Activated naive CD4-positive, alpha-beta T cell treated with anti-CD3 and anti-CD28 coated beads, Interleukin-2, amount 50 U/mL, for 72 hours (primary cell): ENCODE results near the gene LPCAT1. TPM values are rescaled to one million over a fixed set of nuclear protein-coding genes. Genes with fewer than 3 reads are reported as not detected.

ENCODE experiments used
- ATAC-seq, 2 donors: fragments of 150-1000 bp; cut with Tn5 transposase; 2 replicates each; pipeline ENCODE4 v1.10.0; 2021; ENCODE audit warnings: mild to moderate bottlenecking in 2 of 2, moderate library complexity in 2 of 2
- DNase-seq, 2 donors: peaks; one replicate each; pipeline ENCODE4 v3.0.0; 2021 to 2022; ENCODE audit warnings: low spot score in 2 of 2
- H3K27ac Mint-ChIP-seq, 2 donors: one replicate each; pipeline ENCODE4 v1.8.0; 2022; ENCODE audit warnings: mild to moderate bottlenecking in 2 of 2, mixed read lengths in 2 of 2
- H3K36me3 Mint-ChIP-seq, 2 donors: one replicate each; pipeline ENCODE4 v1.8.0; 2022; ENCODE audit warnings: mixed read lengths in 2 of 2
- H3K9me3 Mint-ChIP-seq, 2 donors: one replicate each; pipeline ENCODE4 v1.8.0; 2022; ENCODE audit warnings: mixed read lengths in 2 of 2
- total RNA-seq, 2 donors: library from RNA; stranded (reverse); gene quantifications; one replicate each; pipeline ENCODE4 v1.2.3, GENCODE V29; 2022

The LPCAT1 gene
- total RNA-seq, 2 donors from 2014 or later, result 29.2 to 37.6 TPM

GRCh38 chr5:1418921-1419280 is 104.9 kb downstream of the LPCAT1 start:
- ATAC-seq (no peak), DNase-seq (no peak)
- Mint-ChIP-seq H3K27ac (no peak overlapping the region), H3K9me3 (peaks cover 0 to 8% of the 10 kb centered on the region in 2 donors), H3K36me3 (no peaks in the 10 kb centered on the region)

GRCh38 chr5:1418238-1418920 is 105.4 kb downstream of the LPCAT1 start:
- no peaks in the 10 kb centered on the region for H3K36me3 Mint-ChIP-seq
- ATAC-seq, result no peak
- peaks cover 0 to 8% of the 10 kb centered on the region in 2 donors for H3K9me3 Mint-ChIP-seq
- no peak overlapping the region for H3K27ac Mint-ChIP-seq
- no peak for DNase-seq

- Mint-ChIP-seq H3K27ac (no peak overlapping the region), H3K9me3 (peaks cover 0 to 8% of the 10 kb centered on the region in 2 donors), H3K36me3 (no peaks in the 10 kb centered on the region)
- ATAC-seq, result no peak
- no peak for DNase-seq
These were observed 106.1 kb downstream of the LPCAT1 start for GRCh38 chr5:1417586-1418225.

GRCh38 chr5:1416856-1417469 is 106.8 kb downstream of the LPCAT1 start:
- DNase-seq (no peak), ATAC-seq (no peak)
- peaks cover 0 to 8% of the 10 kb centered on the region in 2 donors for H3K9me3 Mint-ChIP-seq
- H3K27ac Mint-ChIP-seq, result no peak overlapping the region
- H3K36me3 Mint-ChIP-seq, result no peaks in the 10 kb centered on the region

- ATAC-seq (no peak), DNase-seq (no peak)
- Mint-ChIP-seq H3K27ac (no peak overlapping the region), H3K9me3 (peaks cover 0 to 8% of the 10 kb centered on the region in 2 donors), H3K36me3 (no peaks in the 10 kb centered on the region)
These were observed 108.0 kb downstream of the LPCAT1 start for GRCh38 chr5:1415626-1416360.

GRCh38 chr5:1415059-1415425 is 108.7 kb downstream of the LPCAT1 start:
- Mint-ChIP-seq H3K27ac (no peak overlapping the region), H3K36me3 (no peaks in the 10 kb centered on the region), H3K9me3 (peaks cover 0 to 8% of the 10 kb centered on the region in 2 donors)
- DNase-seq (no peak), ATAC-seq (no peak)

GRCh38 chr5:1414311-1415058 is 109.3 kb downstream of the LPCAT1 start:
- DNase-seq (no peak), ATAC-seq (peak in 1 of 2 donors; percentile 14)
- H3K27ac Mint-ChIP-seq, result no peak overlapping the region
- no peaks in the 10 kb centered on the region for H3K36me3 Mint-ChIP-seq
- H3K9me3 Mint-ChIP-seq, result peaks cover 0 to 8% of the 10 kb centered on the region in 2 donors

- no peak overlapping the region for H3K27ac Mint-ChIP-seq
These were observed 110.0 kb downstream of the LPCAT1 start for GRCh38 chr5:1413611-1414241.

GRCh38 chr5:1413211-1413610 is 110.5 kb downstream of the LPCAT1 start:
- H3K36me3 Mint-ChIP-seq, result no peaks in the 10 kb centered on the region
- no peak overlapping the region for H3K27ac Mint-ChIP-seq

More at GRCh38 chr5:1413611-1414241, 110.0 kb downstream of the LPCAT1 start:
- no peaks in the 10 kb centered on the region for H3K36me3 Mint-ChIP-seq
- H3K9me3 Mint-ChIP-seq, result peaks cover 0 to 4% of the 10 kb centered on the region in 2 donors
- ATAC-seq, result no peak
- no peak for DNase-seq

GRCh38 chr5:1412621-1413020 is 111.1 kb downstream of the LPCAT1 start:
- no peak for DNase-seq
- no peak overlapping the region for H3K27ac Mint-ChIP-seq
- H3K36me3 Mint-ChIP-seq, result no peaks in the 10 kb centered on the region
- no peak for ATAC-seq
- H3K9me3 Mint-ChIP-seq, result no peaks in the 10 kb centered on the region

More at GRCh38 chr5:1413211-1413610, 110.5 kb downstream of the LPCAT1 start:
- peaks cover 0 to 2% of the 10 kb centered on the region in 2 donors for H3K9me3 Mint-ChIP-seq
- no peak for ATAC-seq
- no peak for DNase-seq

GRCh38 chr5:1412163-1412562 is 111.6 kb downstream of the LPCAT1 start:
- ATAC-seq (no peak), DNase-seq (no peak)
- Mint-ChIP-seq H3K27ac (no peak overlapping the region), H3K9me3 (no peaks in the 10 kb centered on the region), H3K36me3 (no peaks in the 10 kb centered on the region)

Other genes starting within 250 kb of the LPCAT1 start
- gene TERT, start 228.9 kb downstream of the LPCAT1 start, total RNA-seq, result 10 to 100 TPM in 1 of 2 donors, 1 to 10 TPM in 1; 3.5 to 16.6 TPM
- 10 to 100 TPM; 44.8 to 67.9 TPM for gene CLPTM1L, start 178.9 kb downstream of the LPCAT1 start, total RNA-seq
- not detected for gene SLC6A3, start 78.5 kb downstream of the LPCAT1 start, total RNA-seq